HG03066 (cell line): ENCODE data around the gene RNPEP.
"Not testable (repeated sequence)": the region's sequence is repeated elsewhere in the genome, so short reads cannot be mapped to it uniquely, and the experiment has no call there.

Source experiments
- ATAC-seq: cut with Tn5 transposase; IDR thresholded peaks from one replicate; pipeline ENCODE4 v1.9.1; 2021; ENCODE audit warnings: low read depth; ENCODE audit not compliant: unreplicated experiment

RNPEP gene

DNA sequence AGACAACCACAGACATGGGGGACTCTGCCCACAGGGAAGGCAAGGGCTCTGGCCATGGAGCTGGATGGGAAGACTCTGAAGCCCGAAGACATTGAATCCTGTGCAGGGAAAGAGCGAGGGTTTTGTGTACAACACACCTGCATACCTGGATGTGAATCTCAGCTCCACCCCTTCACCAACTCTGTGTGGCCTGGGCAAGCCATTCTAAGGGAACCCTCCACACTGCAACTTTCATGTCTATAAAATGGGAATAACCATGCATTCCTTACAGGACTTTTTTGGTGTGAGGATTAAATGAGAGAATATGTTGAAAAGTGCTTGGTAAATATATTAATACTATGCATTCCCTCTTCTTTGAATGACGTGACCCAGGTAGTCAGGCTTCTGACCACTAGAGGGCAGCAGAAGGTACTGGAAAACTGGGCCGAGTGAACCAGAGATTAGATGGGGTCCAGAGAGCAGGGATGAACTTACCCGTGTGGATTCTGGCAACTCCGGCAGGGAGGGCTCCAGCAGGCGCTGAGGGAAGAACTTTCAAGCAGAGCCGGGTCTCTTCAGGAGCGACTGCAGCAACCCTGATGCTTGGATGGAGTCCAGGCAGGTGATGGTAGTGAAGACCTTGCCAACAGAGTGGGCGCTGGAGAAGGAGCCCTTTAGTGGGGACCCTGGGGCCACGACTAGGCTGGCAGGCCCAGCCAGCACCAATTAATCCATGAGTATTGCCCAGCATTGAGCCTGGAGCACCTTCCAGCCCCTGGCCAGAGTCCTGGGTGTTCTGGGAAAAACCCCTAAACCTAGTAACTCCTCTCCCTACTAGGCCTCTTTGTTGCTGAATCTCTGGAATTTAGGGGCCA, 27.1 kb downstream of the RNPEP start:
- peak; percentile 36 for ATAC-seq

GRCh38 chr1:202010180-202011015, 27.9 kb downstream of the RNPEP start, which contains the start of gene ELF3:
TSS of gene ELF3 (plus strand) at chr1:202010587. CDS start at chr1:202011137, 550 bp downstream.
- ATAC-seq = peak; percentile 88

DNA sequence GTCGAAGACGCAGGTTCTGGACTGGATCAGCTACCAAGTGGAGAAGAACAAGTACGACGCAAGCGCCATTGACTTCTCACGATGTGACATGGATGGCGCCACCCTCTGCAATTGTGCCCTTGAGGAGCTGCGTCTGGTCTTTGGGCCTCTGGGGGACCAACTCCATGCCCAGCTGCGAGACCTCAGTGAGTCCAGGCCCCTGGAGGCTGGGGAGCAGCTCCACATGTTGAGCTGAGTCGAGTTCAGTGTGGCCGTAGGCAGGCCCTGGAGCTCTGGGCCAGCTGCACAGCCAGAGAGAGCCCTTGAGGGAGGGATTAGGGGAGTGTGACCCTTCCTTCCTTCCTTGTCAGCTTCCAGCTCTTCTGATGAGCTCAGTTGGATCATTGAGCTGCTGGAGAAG, 29.5 kb downstream of the RNPEP start:
- no peak for ATAC-seq

DNA sequence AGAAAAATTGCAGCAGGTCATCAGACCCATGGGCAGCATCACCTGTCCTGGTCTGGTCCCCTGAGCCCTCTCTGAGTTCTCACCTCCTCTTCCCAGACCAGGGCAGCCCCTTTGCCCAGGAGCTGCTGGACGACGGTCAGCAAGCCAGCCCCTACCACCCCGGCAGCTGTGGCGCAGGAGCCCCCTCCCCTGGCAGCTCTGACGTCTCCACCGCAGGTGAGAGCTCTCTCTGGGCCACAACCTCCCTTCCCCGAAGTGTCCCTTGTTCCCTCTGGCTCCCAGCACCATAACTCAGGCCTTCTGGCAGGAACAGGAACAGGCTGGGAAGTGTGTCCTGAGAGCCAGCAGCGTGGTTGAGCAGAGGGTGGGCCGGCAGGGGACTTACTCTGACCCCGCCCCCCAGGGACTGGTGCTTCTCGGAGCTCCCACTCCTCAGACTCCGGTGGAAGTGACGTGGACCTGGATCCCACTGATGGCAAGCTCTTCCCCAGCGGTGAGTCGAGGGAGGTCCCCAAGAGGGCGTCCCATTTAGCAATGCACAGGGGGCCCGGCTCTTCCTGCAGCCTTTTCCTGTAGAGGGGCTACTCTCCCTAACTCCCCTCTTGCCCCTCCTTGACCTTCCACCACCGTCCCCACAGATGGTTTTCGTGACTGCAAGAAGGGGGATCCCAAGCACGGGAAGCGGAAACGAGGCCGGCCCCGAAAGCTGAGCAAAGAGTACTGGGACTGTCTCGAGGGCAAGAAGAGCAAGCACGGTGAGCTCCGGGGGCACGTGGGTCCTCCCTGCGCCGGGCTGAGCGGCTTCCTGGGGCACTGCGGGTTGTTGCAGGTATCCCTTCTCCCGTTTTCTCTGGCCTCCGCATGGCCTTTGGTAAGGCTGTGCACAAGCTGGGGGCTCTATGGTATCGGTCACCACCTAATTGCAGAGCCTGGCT, 30.4 kb downstream of the RNPEP start:
- no peak for ATAC-seq

DNA sequence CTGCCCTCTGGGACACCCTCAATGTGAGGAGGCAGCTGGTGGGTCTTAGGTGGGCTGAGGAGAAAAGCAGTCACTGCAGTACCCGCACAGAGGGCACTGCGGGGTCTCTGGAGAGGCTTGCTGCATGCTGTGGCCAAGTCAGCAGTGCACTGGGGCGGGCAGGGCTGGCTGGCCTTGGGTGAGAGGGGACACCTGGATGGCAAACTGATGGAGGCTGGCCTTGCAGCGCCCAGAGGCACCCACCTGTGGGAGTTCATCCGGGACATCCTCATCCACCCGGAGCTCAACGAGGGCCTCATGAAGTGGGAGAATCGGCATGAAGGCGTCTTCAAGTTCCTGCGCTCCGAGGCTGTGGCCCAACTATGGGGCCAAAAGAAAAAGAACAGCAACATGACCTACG, 31.2 kb downstream of the RNPEP start:
- no peak for ATAC-seq

- no peak for ATAC-seq
These were observed 31.6 kb downstream of the RNPEP start for GRCh38 chr1:202014060-202014459.

DNA sequence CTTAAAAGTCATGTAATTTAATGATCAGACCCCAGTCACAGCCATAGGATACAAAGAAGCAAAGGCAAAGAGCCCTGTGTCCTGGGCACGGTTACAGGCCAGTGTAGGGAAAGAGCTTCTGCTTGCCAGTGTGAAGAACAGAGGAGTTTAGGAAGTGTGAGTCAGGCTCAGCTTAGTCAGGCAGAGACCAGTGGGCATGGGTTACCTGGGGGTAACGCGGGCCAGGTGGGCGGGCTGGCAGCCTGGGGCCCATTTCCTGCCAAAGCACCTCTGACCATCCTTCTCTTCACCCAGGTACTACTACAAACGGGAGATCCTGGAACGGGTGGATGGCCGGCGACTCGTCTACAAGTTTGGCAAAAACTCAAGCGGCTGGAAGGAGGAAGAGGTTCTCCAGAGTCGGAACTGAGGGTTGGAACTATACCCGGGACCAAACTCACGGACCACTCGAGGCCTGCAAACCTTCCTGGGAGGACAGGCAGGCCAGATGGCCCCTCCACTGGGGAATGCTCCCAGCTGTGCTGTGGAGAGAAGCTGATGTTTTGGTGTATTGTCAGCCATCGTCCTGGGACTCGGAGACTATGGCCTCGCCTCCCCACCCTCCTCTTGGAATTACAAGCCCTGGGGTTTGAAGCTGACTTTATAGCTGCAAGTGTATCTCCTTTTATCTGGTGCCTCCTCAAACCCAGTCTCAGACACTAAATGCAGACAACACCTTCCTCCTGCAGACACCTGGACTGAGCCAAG, 32.6 kb downstream of the RNPEP start:
- ATAC-seq = no peak

DNA sequence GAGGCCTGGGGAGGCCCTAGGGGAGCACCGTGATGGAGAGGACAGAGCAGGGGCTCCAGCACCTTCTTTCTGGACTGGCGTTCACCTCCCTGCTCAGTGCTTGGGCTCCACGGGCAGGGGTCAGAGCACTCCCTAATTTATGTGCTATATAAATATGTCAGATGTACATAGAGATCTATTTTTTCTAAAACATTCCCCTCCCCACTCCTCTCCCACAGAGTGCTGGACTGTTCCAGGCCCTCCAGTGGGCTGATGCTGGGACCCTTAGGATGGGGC, 33.2 kb downstream of the RNPEP start:
- ATAC-seq = no peak

DNA sequence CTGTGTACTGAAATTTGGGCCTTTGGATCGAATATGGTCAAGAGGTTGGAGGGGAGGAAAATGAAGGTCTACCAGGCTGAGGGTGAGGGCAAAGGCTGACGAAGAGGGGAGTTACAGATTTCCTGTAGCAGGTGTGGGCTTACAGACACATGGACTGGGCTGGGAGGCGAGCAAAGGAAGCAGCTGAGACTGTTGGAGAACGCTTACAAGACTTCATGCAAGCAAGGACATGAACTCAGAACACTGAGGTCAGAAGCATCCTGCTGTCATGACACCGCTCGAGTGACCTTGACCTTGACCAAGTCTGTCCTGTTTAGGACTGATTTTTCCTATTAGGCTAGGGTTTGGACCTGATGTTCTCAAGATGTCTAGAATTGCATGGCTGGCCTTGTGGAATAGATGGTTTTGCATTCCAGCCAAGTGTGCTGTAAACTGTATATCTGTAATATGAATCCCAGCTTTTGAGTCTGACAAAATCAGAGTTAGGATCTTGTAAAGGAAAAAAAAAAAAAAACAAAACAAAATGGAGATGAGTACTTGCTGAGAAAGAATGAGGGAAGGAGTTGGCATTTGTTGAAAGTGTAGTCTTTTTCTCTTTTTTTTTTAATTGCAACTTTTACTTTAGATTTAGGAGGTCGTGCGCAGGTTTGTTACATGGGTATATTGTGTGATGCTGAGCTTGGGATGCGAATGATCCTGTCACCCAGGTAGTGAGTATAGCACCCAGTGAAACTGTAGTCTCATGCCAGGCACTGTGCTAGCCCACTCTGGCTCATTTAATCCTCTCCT, 33.8 kb downstream of the RNPEP start:
- ATAC-seq = no peak

DNA sequence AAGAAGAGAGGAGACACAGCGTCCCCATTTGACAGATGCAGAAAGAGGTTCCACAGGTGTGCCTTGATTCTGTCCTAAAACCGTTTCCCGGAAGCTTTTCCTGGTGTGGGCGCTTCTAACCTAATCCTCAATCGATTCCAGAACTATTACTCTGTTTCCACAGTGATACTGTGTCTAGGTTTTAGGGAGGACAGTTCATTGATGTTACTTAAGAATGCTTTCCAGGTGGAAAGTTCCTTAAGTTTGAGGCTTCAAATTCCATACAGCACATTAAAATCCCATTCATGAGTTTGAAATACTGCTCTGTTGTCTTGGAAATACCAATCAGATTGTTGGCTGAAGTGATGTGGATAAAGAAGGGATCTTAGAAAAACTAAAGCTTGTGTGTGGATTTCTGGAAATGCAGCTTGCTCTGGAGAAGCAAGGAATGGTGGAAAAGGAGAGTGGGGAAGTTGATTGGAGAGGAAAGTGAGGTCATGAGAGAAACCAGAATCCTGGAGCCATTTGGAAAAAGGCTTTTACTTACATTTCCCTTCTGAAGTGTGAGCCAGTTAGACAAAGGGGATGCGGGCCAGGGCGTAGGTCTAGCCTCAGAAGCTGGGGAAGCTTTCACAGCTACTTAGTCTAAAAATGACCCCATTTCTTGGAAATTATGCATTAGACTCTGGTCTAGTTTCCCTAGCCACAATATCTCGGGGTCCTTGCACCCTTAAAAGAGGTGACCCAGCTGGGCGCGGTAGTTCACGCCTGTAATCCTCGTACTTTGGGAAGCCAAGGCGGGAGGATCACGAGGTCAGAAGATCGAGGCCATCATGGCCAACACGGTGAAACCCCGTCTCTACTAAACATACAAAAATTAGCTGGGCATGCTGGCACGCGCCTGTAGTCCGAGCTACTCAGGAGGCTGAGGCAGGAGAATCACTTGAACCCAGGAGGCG, 34.6 kb downstream of the RNPEP start:
- ATAC-seq = no peak

DNA sequence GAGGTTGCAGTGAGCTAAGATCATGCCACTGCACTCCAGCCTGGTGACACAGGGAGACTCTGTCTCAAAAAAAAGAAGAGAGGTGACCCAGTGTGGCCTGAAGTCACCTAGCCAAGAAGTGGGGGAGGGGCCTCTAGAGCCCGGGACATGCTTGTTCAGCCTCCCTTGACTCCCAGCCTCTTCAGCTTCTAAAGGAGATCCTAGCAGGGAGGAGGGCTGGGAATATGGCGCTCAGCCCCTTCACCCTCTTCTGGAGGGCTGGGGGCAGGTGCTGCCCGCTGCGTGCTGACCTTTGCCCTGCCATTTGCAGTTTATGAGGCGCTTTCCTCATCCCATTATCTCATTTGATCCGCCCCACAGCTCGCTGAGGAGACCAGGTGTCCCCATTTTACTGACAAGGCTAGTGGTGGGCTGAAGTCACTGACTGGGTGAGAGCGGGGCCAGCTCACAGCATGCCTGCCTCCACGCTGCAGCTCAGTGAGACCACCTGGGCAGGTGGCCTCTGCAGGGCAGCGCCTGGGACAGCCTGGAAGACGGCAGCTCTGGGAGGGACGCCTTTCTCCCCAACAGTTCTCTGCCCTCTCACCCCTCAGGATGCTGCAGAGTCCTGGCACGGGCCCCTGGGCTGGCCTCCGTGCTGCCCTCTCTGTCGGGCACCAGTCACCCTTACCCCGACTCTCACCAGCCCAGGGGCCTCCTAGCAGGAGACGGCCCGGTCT, 35.5 kb downstream of the RNPEP start:
- no peak for ATAC-seq

DNA sequence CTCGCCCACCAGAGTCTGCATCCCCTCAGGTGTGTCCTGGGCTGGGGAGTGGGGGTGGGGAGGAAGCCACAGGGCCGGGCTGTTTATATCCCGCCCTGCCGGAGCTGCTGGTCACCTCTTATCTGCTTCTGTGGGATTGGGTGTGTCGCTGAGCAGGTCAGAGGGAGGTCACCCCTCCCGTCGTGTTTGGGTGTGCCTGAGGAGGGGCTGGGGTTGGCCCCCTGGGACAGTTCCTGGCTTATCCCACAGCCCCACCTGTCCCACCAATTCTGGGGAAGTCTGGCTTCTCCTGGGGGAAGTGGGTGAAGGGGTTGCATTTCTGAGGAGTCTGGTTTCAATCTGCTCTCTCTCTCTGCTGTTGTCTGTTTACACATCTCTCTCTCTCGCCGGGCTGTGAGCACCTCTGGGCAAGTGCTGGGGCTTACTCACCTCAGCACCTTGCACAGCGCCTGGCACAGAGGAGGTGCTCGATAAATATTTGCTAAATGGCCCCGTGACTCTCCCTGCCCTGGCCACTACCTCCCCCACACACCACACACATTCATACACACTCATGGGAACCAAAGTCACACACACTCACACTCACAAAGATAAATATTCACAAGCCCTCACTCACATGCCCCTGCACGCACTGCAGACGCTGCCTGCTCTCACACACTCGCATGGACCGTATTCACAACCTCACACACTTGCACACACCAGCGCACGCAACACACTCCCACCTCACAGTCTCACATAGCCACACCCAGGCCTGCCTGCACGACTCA, 36.2 kb downstream of the RNPEP start:
- ATAC-seq = no peak

DNA sequence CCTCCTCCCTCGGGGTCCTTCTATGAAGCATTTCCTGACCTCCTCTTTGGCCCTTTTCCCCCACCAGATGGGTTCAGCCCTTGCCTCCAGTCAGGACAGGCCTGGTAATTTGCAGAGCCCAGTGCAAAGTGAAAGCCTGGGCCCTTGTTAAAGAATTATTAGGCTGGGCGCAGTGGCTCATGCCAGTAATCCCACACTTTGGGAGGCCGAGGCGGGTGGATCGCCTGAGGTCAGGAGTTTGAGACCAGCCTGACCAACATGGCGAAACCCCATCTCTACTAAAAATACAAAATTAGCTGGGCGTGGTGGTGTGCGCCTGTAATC, 36.7 kb downstream of the RNPEP start:
- ATAC-seq = not testable (repeated sequence)

DNA sequence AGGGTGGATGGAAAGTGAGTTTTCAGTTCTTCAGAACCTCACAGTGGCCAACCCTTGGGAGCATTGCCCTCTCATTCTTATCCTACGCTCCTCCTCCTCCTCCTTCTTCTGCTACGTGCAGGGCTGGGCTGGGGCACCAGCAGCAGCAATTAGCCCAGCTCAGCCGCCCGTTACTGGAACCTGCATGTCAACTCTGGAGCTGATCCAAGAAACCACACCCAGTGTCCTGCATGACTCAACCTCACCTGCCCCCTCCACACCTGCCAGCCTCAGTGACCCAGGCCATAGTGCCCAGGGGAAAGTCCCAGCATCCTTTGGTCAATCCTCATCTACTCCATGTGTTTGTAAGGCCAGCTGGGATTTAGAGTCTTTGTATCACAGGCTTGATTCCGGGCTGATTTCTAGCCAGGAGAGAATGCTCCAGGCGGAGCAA, 40.6 kb downstream of the RNPEP start:
- no peak for ATAC-seq

- ATAC-seq = no peak
These were observed 46.8 kb downstream of the RNPEP start for GRCh38 chr1:202029171-202029665.

GRCh38 chr1:202029727-202030126, 47.3 kb downstream of the RNPEP start:
- ATAC-seq = no peak

DNA sequence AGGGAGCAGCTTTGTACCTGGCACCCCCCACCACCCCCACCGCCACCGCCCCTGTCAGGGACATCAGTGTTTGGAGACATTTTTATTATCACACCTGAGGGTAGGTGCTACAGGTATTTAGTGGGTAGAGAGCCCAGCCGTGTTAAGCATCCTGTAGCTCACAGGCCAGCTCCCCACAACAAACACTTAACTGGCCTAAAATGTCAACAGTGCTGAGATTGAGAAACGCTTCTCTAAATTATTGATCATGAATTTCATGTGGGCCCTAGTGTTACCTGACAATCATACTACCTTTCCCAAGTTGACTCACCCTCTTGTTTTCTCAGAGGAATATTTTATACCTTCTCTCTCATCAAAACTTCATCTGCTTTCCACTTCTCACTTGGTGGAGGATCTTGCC, 49.3 kb downstream of the RNPEP start:
- no peak for ATAC-seq
